Measurements from ENCODE around the gene ATP6V1G3.

DNA sequence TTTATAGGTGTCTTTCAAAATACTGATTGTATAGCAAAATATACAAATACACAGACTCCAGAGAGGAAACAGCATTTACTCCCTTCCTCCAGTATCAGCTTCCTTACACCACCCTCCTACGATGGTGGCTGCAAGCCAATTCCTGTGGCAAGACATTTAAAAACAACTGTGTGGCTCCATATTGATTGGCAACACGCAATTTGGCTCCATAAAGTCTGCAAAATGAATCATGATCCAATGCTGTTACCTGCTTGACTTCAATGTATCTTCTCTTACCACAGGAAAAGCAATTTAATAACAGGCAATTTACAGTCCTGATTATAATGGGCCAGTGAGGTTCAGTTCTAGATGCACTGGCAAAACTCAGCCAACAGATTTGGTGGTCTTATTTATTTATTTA, 19.7 kb upstream of the ATP6V1G3 start:
- TF ChIP-seq, protein P1, sequence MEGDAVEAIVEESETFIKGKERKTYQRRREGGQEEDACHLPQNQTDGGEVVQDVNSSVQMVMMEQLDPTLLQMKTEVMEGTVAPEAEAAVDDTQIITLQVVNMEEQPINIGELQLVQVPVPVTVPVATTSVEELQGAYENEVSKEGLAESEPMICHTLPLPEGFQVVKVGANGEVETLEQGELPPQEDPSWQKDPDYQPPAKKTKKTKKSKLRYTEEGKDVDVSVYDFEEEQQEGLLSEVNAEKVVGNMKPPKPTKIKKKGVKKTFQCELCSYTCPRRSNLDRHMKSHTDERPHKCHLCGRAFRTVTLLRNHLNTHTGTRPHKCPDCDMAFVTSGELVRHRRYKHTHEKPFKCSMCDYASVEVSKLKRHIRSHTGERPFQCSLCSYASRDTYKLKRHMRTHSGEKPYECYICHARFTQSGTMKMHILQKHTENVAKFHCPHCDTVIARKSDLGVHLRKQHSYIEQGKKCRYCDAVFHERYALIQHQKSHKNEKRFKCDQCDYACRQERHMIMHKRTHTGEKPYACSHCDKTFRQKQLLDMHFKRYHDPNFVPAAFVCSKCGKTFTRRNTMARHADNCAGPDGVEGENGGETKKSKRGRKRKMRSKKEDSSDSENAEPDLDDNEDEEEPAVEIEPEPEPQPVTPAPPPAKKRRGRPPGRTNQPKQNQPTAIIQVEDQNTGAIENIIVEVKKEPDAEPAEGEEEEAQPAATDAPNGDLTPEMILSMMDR (IDR thresholded peaks at IDR 0.05): no peak
- TF ChIP-seq POLR2A (IDR thresholded peaks at IDR 0.05): no peak
